ENCODE data around the gene GAR1.

- TF ChIP-seq CTCF (IDR thresholded peaks at IDR 0.05) (no peak), POLR2A (IDR thresholded peaks at IDR 0.05) (no peak)
Measured at GRCh38 chr4:109821185-109821584, 5.6 kb downstream of the GAR1 start.

Data from esophagus squamous epithelium (tissue), 4 donors.